Astrocyte (in vitro differentiated cells and primary cell): ENCODE data around the gene TOP2B. TPM values are rescaled to one million over a fixed set of nuclear protein-coding genes. Genes with fewer than 3 reads are reported as not detected.
A peak's percentile ranks its signal among the peaks of the same experiment; 100 is the strongest.

Experiments
- DNase-seq: peaks from one replicate; pipeline ENCODE4 v3.0.0-alpha.2; 2010; ENCODE audit warnings: low read depth
- FAIRE-seq: peaks from 2 replicates; lab custom pipeline; 2011; peaks lifted over from hg19 to GRCh38; lab: Jason Lieb, UNC
- H2AFZ ChIP-seq: 2 replicates; pipeline ENCODE4 v1.6.0; 2012; ENCODE audit warnings: low read depth, low read length, inconsistent platforms
- H3K27ac ChIP-seq: 2 replicates; pipeline ENCODE4 v1.5.1; 2011; ENCODE audit warnings: low read depth, low read length, inconsistent platforms
- H3K27me3 ChIP-seq: 2 replicates; pipeline ENCODE4 v1.6.0; 2011; ENCODE audit warnings: low read length, inconsistent platforms; ENCODE audit not compliant: insufficient read depth
- H3K36me3 ChIP-seq: 2 replicates; pipeline ENCODE4 v1.5.1; 2011; ENCODE audit warnings: low read length, inconsistent platforms; ENCODE audit not compliant: insufficient read depth
- H3K4me1 ChIP-seq: 2 replicates; pipeline ENCODE4 v1.5.1; 2011; ENCODE audit warnings: low read length, inconsistent platforms; ENCODE audit not compliant: insufficient read depth
- H3K4me2 ChIP-seq: 2 replicates; pipeline ENCODE4 v1.6.0; 2012; ENCODE audit warnings: low read length, inconsistent platforms
- H3K4me3 ChIP-seq: 2 replicates; pipeline ENCODE4 v1.5.1; 2011; ENCODE audit warnings: low read depth, mild to moderate bottlenecking, low read length, inconsistent platforms; ENCODE audit not compliant: insufficient read depth
- H3K79me2 ChIP-seq: 2 replicates; pipeline ENCODE4 v1.6.0; 2012; ENCODE audit warnings: mild to moderate bottlenecking, low read length, inconsistent platforms; ENCODE audit not compliant: insufficient read depth
- H3K9ac ChIP-seq: 2 replicates; pipeline ENCODE4 v1.6.0; 2012; ENCODE audit warnings: mild to moderate bottlenecking, low read length, inconsistent platforms
- H3K9me3 ChIP-seq: 2 replicates; pipeline ENCODE4 v1.5.1; 2012; ENCODE audit warnings: low read depth, mild to moderate bottlenecking, low read length, inconsistent platforms; ENCODE audit not compliant: insufficient read depth
- H4K20me1 ChIP-seq: 2 replicates; pipeline ENCODE4 v1.6.0; 2012; ENCODE audit warnings: low read length, inconsistent platforms; ENCODE audit not compliant: insufficient read depth
- H3K27ac Mint-ChIP-seq: one replicate; pipeline ENCODE4 v1.8.0; 2021; ENCODE audit warnings: mild to moderate bottlenecking, mixed read lengths; ENCODE audit not compliant: unreplicated experiment
- H3K27me3 Mint-ChIP-seq: one replicate; pipeline ENCODE4 v1.8.0; 2021; ENCODE audit warnings: low read depth, mixed read lengths; ENCODE audit not compliant: unreplicated experiment
- H3K36me3 Mint-ChIP-seq: one replicate; pipeline ENCODE4 v1.8.0; 2021; ENCODE audit warnings: low read depth, mixed read lengths; ENCODE audit not compliant: unreplicated experiment
- H3K4me1 Mint-ChIP-seq: one replicate; pipeline ENCODE4 v1.8.0; 2021; ENCODE audit warnings: low read depth, mixed read lengths; ENCODE audit not compliant: unreplicated experiment
- H3K4me3 Mint-ChIP-seq: one replicate; pipeline ENCODE4 v1.8.0; 2021; ENCODE audit warnings: mild to moderate bottlenecking, moderate library complexity, mixed read lengths; ENCODE audit not compliant: unreplicated experiment
- H3K9me3 Mint-ChIP-seq: one replicate; pipeline ENCODE4 v1.8.0; 2021; ENCODE audit warnings: mild to moderate bottlenecking, mixed read lengths; ENCODE audit not compliant: unreplicated experiment
- CTCF ChIP-seq: IDR thresholded peaks from 2 replicates; pipeline ENCODE4 v1.5.1; 2011; ENCODE audit warnings: low read depth, mild to moderate bottlenecking, inconsistent platforms, low read length, moderate library complexity; ENCODE audit not compliant: insufficient read depth
- EZH2 ChIP-seq: IDR thresholded peaks from 2 replicates; pipeline ENCODE4 v1.6.1; 2012; ENCODE audit warnings: mild to moderate bottlenecking, low read length, inconsistent platforms; ENCODE audit not compliant: insufficient read depth
- total RNA-seq: library from RNA; stranded (reverse); gene quantifications from 2 replicates; pipeline ENCODE4 v1.2.1, GENCODE V29; 2021

The TOP2B gene
- total RNA-seq, 1 donor from 2014 or later = 91.4 TPM

DNA sequence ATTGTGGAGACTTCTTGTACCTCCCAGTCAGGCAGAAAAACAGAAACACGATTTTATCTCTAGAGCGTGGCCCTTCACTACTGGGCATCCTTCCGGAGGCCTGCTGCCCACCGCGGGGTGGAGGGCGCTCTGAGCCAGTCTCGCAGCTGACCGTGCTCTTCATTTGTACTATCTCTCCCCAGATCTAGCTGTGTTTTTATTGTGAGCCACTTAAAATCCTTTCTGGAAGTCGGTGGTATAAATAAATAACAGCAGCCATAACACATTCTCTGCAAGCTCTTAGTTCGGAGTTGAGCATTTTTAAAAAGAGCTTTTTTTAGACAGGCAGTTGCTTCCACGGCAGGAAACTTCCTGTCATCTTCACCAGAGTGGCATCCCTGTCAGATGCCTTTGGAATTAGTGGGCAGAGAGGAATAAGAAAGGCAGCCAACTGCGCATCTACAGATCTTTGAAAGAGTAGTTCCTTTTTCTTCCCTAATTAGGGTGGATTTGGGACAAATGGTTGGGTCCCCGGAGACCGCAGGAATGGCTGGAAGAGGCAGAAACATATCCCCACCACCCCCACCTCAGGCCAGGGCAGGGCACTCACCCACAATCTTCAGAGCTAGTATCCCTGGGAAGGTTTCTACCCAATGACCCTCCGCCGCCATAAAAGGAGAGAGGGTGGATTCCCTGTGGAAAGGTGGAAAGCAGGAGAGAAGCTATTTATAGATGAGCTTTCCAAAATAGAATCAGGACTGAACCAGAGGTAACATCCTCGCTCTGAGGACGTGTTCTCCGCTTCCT is 91.1 kb downstream of the TOP2B start:
- Mint-ChIP-seq H3K27me3 (no peaks in the 10 kb centered on the region), H3K27ac (peak overlapping the region; percentile 89), H3K4me1 (peaks cover 8% of the 10 kb centered on the region), H3K9me3 (peaks cover 3% of the 10 kb centered on the region), H3K36me3 (no peaks in the 10 kb centered on the region), H3K4me3 (no peak overlapping the region)
- peak overlapping the region; percentile 57 for H2AFZ ChIP-seq
- no peaks in the 10 kb centered on the region for H3K27me3 ChIP-seq
- peak overlapping the region; percentile 72 for H3K9ac ChIP-seq
- H4K20me1 ChIP-seq = no peaks in the 10 kb centered on the region
- H3K4me3 ChIP-seq = peak overlapping the region; percentile 29
- H3K79me2 ChIP-seq = peaks cover 11% of the 10 kb centered on the region
- H3K4me1 ChIP-seq = peaks cover 22% of the 10 kb centered on the region
- peak overlapping the region; percentile 85 for H3K27ac ChIP-seq
- H3K9me3 ChIP-seq = no peaks in the 10 kb centered on the region
- peaks cover 3% of the 10 kb centered on the region for H3K36me3 ChIP-seq
- FAIRE-seq (peak; percentile 70), DNase-seq (peak; percentile 67)
- H3K4me2 ChIP-seq = peak overlapping the region; percentile 72
- TF ChIP-seq EZH2 (no peak), CTCF (no peak)

- H3K27me3 Mint-ChIP-seq = no peaks in the 10 kb centered on the region
- peak overlapping the region; percentile 29 for H3K4me3 ChIP-seq
- peak overlapping the region; percentile 57 for H2AFZ ChIP-seq
- peaks cover 8% of the 10 kb centered on the region for H3K4me1 Mint-ChIP-seq
- no peaks in the 10 kb centered on the region for H4K20me1 ChIP-seq
- H3K9ac ChIP-seq = peak overlapping the region; percentile 72
- peaks cover 3% of the 10 kb centered on the region for H3K9me3 Mint-ChIP-seq
- peak; percentile 71 for DNase-seq
- peaks cover 3% of the 10 kb centered on the region for H3K36me3 ChIP-seq
- H3K79me2 ChIP-seq = peaks cover 17% of the 10 kb centered on the region
- peaks cover 22% of the 10 kb centered on the region for H3K4me1 ChIP-seq
- H3K27me3 ChIP-seq = no peaks in the 10 kb centered on the region
- peak overlapping the region; percentile 7 for H3K4me3 Mint-ChIP-seq
- no peak for TF ChIP-seq CTCF
- no peak for TF ChIP-seq EZH2
- H3K36me3 Mint-ChIP-seq = no peaks in the 10 kb centered on the region
- FAIRE-seq = peak; percentile 41
- H3K27ac Mint-ChIP-seq = peak overlapping the region; percentile 89
- H3K4me2 ChIP-seq = peak overlapping the region; percentile 72
- peak overlapping the region; percentile 85 for H3K27ac ChIP-seq
- H3K9me3 ChIP-seq = no peaks in the 10 kb centered on the region
These were observed 91.8 kb downstream of the TOP2B start for GRCh38 chr3:25572919-25573385.

- no peaks in the 10 kb centered on the region for H3K27me3 ChIP-seq
- H3K27me3 Mint-ChIP-seq = no peaks in the 10 kb centered on the region
- H3K4me3 ChIP-seq = no peak overlapping the region
- peak overlapping the region; percentile 72 for H3K4me2 ChIP-seq
- no peak for DNase-seq
- H3K79me2 ChIP-seq = peaks cover 19% of the 10 kb centered on the region
- H3K4me1 ChIP-seq = peaks cover 22% of the 10 kb centered on the region
- H3K9ac ChIP-seq = peak overlapping the region; percentile 72
- no peak for FAIRE-seq
- peaks cover 8% of the 10 kb centered on the region for H3K4me1 Mint-ChIP-seq
- TF ChIP-seq EZH2 = no peak
- no peak for TF ChIP-seq CTCF
- H3K36me3 ChIP-seq = peaks cover 3% of the 10 kb centered on the region
- H3K27ac Mint-ChIP-seq = peak overlapping the region; percentile 58
- H4K20me1 ChIP-seq = no peaks in the 10 kb centered on the region
- peak overlapping the region; percentile 85 for H3K27ac ChIP-seq
- H3K4me3 Mint-ChIP-seq = no peak overlapping the region
- no peak overlapping the region for H2AFZ ChIP-seq
- H3K9me3 ChIP-seq = no peaks in the 10 kb centered on the region
- peaks cover 3% of the 10 kb centered on the region for H3K9me3 Mint-ChIP-seq
- H3K36me3 Mint-ChIP-seq = no peaks in the 10 kb centered on the region
These were observed 92.4 kb downstream of the TOP2B start for GRCh38 chr3:25572336-25572735.
